Left hindlimb (tissue), 1 donor: Measurements from ENCODE around the gene PIP5K1C.
"Not testable (repeated sequence)": the region's sequence is repeated elsewhere in the genome, so short reads cannot be mapped to it uniquely, and the experiment has no call there.

Source experiments
- DNase-seq: peaks from one replicate; pipeline ENCODE4 v3.0.0-alpha.2; 2018

The PIP5K1C gene

GRCh38 chr19:3585301-3586126 lies 114.8 kb downstream of the PIP5K1C start, which contains the start of gene GIPC3:
Gene GIPC3, plus strand, starts transcription at chr19:3585478. Its CDS starts 120 bp downstream, at chr19:3585598.
- DNase-seq, result no peak

GRCh38 chr19:3584036-3584802 lies 116.0 kb downstream of the PIP5K1C start:
- not testable (repeated sequence) for DNase-seq

GRCh38 chr19:3581792-3582191 lies 118.5 kb downstream of the PIP5K1C start:
- DNase-seq, result not testable (repeated sequence)
